Calu3 (cell line): ENCODE measurements around the gene OR4D2. TPM values are rescaled to one million over a fixed set of nuclear protein-coding genes. Genes with fewer than 3 reads are reported as not detected.
A peak's percentile ranks its signal among the peaks of the same experiment; 100 is the strongest.

Experiments used
- BruUV-seq: library from RNA; stranded (reverse); fragments of 400-500 nt; replicated peaks from 2 replicates; lab custom pipeline; 2021; lab: Mats Ljungman, UMichigan
- CTCF ChIA-PET: fragments of 300-600 bp; sonication (Branson Sonifier 250); formaldehyde crosslinking; loops from one replicate; lab custom pipeline; 2022; ENCODE audit warnings: antibody characterized with exemption; lab: Charles Lee
- DNase-seq: peaks from one replicate; pipeline ENCODE4 v3.0.0; 2022
- H3K27ac Mint-ChIP-seq: one replicate; pipeline ENCODE4 v1.8.0; 2022; ENCODE audit warnings: mixed read lengths; ENCODE audit not compliant: unreplicated experiment
- H3K27me3 Mint-ChIP-seq: one replicate; pipeline ENCODE4 v1.8.0; 2022; ENCODE audit warnings: mixed read lengths; ENCODE audit not compliant: unreplicated experiment
- H3K36me3 Mint-ChIP-seq: one replicate; pipeline ENCODE4 v1.8.0; 2022; ENCODE audit warnings: mild to moderate bottlenecking, moderate library complexity, mixed read lengths; ENCODE audit not compliant: insufficient read depth, unreplicated experiment
- H3K4me1 Mint-ChIP-seq: one replicate; pipeline ENCODE4 v1.8.0; 2022; ENCODE audit warnings: mild to moderate bottlenecking, low read depth, mixed read lengths; ENCODE audit not compliant: unreplicated experiment
- H3K4me3 Mint-ChIP-seq: one replicate; pipeline ENCODE4 v1.8.0; 2022; ENCODE audit warnings: mild to moderate bottlenecking, low read depth, moderate library complexity, mixed read lengths; ENCODE audit not compliant: unreplicated experiment
- H3K9me3 Mint-ChIP-seq: one replicate; pipeline ENCODE4 v1.8.0; 2022; ENCODE audit warnings: low read depth, mixed read lengths; ENCODE audit not compliant: unreplicated experiment
- intact Hi-C: fragments of 100-400 bp; cut with micrococcal nuclease; formaldehyde crosslinking; loops from one replicate; pipeline ENCODE4 v1.10.0; 2022; ENCODE audit not compliant: unreplicated experiment
- total RNA-seq: library from RNA; stranded (reverse); gene quantifications from 2 replicates; pipeline ENCODE4 v1.2.3, GENCODE V29; 2022
- TF ChIP-seq, protein P1 (sequence below): fragments of 200-600 bp; IDR thresholded peaks from one replicate; pipeline ENCODE4 v1.8.0; 2022; ENCODE audit warnings: antibody characterized with exemption; ENCODE audit not compliant: unreplicated experiment

The OR4D2 gene
- total RNA-seq, 1 experiment from 2014 or later = not detected

DNA sequence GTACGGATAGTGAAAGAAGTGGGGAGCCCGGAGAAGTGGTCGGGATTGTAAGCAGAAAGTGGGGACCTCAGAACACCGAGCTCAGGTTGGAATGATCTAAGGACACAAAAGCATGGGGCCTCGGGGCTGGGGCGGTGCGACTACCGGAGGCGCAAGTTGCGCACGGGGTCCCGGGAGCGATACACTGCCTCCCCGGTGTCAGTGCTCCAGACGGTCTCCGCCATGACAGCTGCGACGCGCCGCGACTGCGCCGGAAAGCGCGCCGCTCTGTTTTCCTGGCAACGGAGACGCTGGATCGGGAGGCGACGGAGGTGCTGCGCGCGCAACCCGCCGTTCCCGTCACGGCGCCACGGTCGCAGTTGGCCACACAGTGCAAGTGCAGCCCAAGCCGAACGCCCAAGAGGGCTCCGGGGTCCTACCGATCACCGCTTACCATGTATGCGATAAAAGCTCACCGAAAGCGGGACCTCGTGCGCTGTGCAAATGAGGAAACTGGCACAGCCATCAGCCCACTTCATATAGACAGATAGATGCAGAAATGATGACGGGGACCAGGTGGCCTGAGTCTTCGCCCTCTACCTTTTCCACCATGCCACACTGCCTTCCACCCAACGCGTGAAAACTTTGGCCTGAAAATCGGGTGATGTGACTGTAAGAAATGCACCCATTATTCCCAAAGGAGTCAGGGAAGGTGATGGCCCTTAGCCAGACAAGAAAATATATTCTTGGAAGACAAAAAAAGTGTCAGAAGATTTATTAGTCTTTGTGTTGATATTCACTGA is 52.4 kb downstream of the OR4D2 start, which contains the start of gene MKS1:
Gene MKS1, minus strand, starts transcription at position 249 of the 782 bp plus-strand sequence. Its CDS starts 25 bp downstream, at position 224.
- Mint-ChIP-seq H3K27ac (peak within 1 kb of the TSS; percentile 93), H3K4me1 (peaks cover 5% of the 10 kb centered on the region), H3K36me3 (peaks cover 13% of the 10 kb centered on the region), H3K9me3 (no peaks in the 10 kb centered on the region), H3K27me3 (no peaks in the 10 kb centered on the region), H3K4me3 (peak within 1 kb of the TSS; percentile 92)
- TF ChIP-seq, protein P1, sequence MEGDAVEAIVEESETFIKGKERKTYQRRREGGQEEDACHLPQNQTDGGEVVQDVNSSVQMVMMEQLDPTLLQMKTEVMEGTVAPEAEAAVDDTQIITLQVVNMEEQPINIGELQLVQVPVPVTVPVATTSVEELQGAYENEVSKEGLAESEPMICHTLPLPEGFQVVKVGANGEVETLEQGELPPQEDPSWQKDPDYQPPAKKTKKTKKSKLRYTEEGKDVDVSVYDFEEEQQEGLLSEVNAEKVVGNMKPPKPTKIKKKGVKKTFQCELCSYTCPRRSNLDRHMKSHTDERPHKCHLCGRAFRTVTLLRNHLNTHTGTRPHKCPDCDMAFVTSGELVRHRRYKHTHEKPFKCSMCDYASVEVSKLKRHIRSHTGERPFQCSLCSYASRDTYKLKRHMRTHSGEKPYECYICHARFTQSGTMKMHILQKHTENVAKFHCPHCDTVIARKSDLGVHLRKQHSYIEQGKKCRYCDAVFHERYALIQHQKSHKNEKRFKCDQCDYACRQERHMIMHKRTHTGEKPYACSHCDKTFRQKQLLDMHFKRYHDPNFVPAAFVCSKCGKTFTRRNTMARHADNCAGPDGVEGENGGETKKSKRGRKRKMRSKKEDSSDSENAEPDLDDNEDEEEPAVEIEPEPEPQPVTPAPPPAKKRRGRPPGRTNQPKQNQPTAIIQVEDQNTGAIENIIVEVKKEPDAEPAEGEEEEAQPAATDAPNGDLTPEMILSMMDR = peak; percentile 12
- DNase-seq = peak; percentile 92
- CTCF ChIA-PET = interaction anchor here (0.6 kb wide), 1 partner anchor 46 kb away, joined by 6 read pairs; no protein-coding TSS in a partner anchor
- BruUV-seq = no TSS peak
- intact Hi-C loops = no loop called here

DNA sequence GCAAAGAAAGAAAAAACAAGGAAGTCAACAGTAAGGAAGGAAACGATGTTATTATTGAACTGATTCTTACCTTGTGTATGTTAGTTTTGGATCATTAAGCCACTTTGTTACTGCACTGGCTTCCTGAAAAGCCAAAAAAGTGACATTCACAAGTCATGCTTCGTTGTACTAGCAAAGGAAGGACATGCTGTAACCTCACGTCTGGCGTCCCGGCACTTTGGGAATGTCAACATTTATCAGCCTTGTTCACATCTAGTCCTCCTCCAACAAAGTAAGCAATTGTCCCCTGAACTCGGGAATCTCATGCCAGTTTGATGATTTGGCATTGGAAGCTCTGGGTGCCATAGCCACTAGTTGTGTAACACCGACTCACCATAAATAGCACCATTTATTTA is 53.0 kb downstream of the OR4D2 start:
- BruUV-seq = no TSS peak
- Mint-ChIP-seq H3K36me3 (peaks cover 13% of the 10 kb centered on the region), H3K4me1 (peaks cover 11% of the 10 kb centered on the region), H3K27ac (no peak overlapping the region), H3K27me3 (no peaks in the 10 kb centered on the region), H3K4me3 (peak overlapping the region; percentile 92), H3K9me3 (no peaks in the 10 kb centered on the region)
- CTCF ChIA-PET = interaction anchor here (0.6 kb wide), 1 partner anchor 45 kb away, joined by 6 read pairs; no protein-coding TSS in a partner anchor
- intact Hi-C loops = no loop called here
- TF ChIP-seq, protein P1 = no peak
- no peak for DNase-seq

Other genes starting within 250 kb of the OR4D2 start
- 30.9 and 34.7 TPM in 2 replicates for gene CUEDC1, start 211.6 kb upstream of the OR4D2 start, total RNA-seq
- gene VEZF1, start 178.7 kb upstream of the OR4D2 start, total RNA-seq = 33.4 and 40.4 TPM in 2 replicates
- 232 and 239 TPM in 2 replicates for gene SRSF1, start 159.7 kb upstream of the OR4D2 start, total RNA-seq
- 24.8 and 29.2 TPM in 2 replicates for gene DYNLL2, start 83.6 kb upstream of the OR4D2 start, total RNA-seq
- gene OR4D1, start 18.6 kb upstream of the OR4D2 start, total RNA-seq = not detected in 2 replicates
- not detected in 2 replicates for gene EPX, start 25.7 kb downstream of the OR4D2 start, total RNA-seq
- 9.6 and 14.1 TPM in 2 replicates for gene MKS1, start 52.3 kb downstream of the OR4D2 start, total RNA-seq
- gene LPO, start 71.6 kb downstream of the OR4D2 start, total RNA-seq = not detected in 2 replicates
- not detected in 2 replicates for gene MPO, start 114.0 kb downstream of the OR4D2 start, total RNA-seq
- not detected in 2 replicates for gene TSPOAP1, start 161.8 kb downstream of the OR4D2 start, total RNA-seq
- 40.3 and 46.7 TPM in 2 replicates for gene SUPT4H1, start 185.2 kb downstream of the OR4D2 start, total RNA-seq